Fibroblast of lung (primary cell): Measurements from ENCODE around the gene STRIP2.
"Not testable (repeated sequence)": the region's sequence is repeated elsewhere in the genome, so short reads cannot be mapped to it uniquely, and the experiment has no call there.

Experiments
- CTCF ChIP-seq, 2 donors: IDR thresholded peaks in 1 of 2; conservative IDR thresholded peaks in 1 of 2; 1 replicate in 1 of 2; 2 replicates in 1 of 2; pipeline ENCODE4 v1.5.1; 2011 to 2012; ENCODE audit warnings: low read length in 2 of 2, control low read depth in 1 of 2, inconsistent platforms in 1 of 2, low read depth in 1 of 2, mild to moderate bottlenecking in 1 of 2
- EZH2 ChIP-seq: IDR thresholded peaks from 2 replicates; pipeline ENCODE4 v1.5.1; 2012; ENCODE audit warnings: low read length, control low read depth, mild to moderate bottlenecking; ENCODE audit errors: missing control alignments

- TF ChIP-seq CTCF (conservative IDR thresholded peaks at IDR 0.05 in 1 of 2, IDR thresholded peaks at IDR 0.05 in 1 of 2; ENCODE audit: low read depth in 1 of 2, low read length in 2 of 2); EZH2: not testable (repeated sequence)
Observed at GRCh38 chr7:129476398-129476797, 42.2 kb downstream of the STRIP2 start.
